Transverse colon (tissue), 4 donors: ENCODE data around the gene OR3A3. TPM values are rescaled to one million over a fixed set of nuclear protein-coding genes. Genes with fewer than 3 reads are reported as not detected.
"Not testable (repeated sequence)": the region's sequence is repeated elsewhere in the genome, so short reads cannot be mapped to it uniquely, and the experiment has no call there.

Source experiments
- DNase-seq: peaks from one replicate; pipeline ENCODE4 v3.0.0-alpha.2; 2019
- H3K27ac ChIP-seq, 4 donors: fragments of 200-600 bp; sonication (generic); 2 replicates each; pipeline ENCODE4 v1.5.1; 2016 to 2018; ENCODE audit warnings: inconsistent platforms in 4 of 4
- H3K27me3 ChIP-seq: fragments of 200-600 bp; sonication (generic); 2 replicates; pipeline ENCODE4 v1.5.1; 2017; ENCODE audit warnings: inconsistent platforms
- H3K36me3 ChIP-seq, 4 donors: fragments of 200-600 bp; sonication (generic); 2 replicates each; pipeline ENCODE4 v1.5.1; 2017 to 2019; ENCODE audit warnings: inconsistent platforms in 4 of 4
- H3K4me1 ChIP-seq, 4 donors: fragments of 200-600 bp; sonication (generic); 2 replicates each; pipeline ENCODE4 v1.5.1; 2017 to 2020; ENCODE audit warnings: inconsistent platforms in 4 of 4
- H3K4me3 ChIP-seq, 4 donors: fragments of 200-600 bp; sonication (generic); 1 replicate in 1 of 4; 2 replicates in 3 of 4; pipeline versions ENCODE4 v1.5.1 to v1.6.1; 2017 to 2019; ENCODE audit warnings: inconsistent platforms in 4 of 4
- H3K9me3 ChIP-seq, 2 donors: fragments of 200-600 bp; sonication (generic); 2 replicates each; pipeline ENCODE4 v1.5.1; 2017 to 2019; ENCODE audit warnings: inconsistent platforms in 2 of 2
- CTCF ChIP-seq, 5 experiments: fragments of 200-600 bp in 3 of 5; fragments of 450-650 bp in 2 of 5; sonication (generic) in 3 of 5; IDR thresholded peaks; 1 replicate in 2 of 5; 2 replicates in 3 of 5; pipeline ENCODE4 v1.5.1; 2016 to 2017; ENCODE audit warnings: antibody characterized with exemption in 5 of 5, inconsistent platforms in 3 of 5, mild to moderate bottlenecking in 2 of 5, moderate library complexity in 1 of 5
- EP300 ChIP-seq: sonication (generic); formaldehyde crosslinking; IDR thresholded peaks from one replicate; pipeline ENCODE4 v1.6.1; 2017; ENCODE audit warnings: antibody characterized with exemption, low read depth
- POLR2A ChIP-seq: fragments of 450-650 bp; IDR thresholded peaks from one replicate; pipeline ENCODE4 v1.6.1; 2016; ENCODE audit warnings: antibody characterized with exemption, mild to moderate bottlenecking, moderate library complexity
- POLR2AphosphoS5 ChIP-seq, 3 donors: sonication (generic); formaldehyde crosslinking; IDR thresholded peaks; one replicate each; pipeline ENCODE4 v1.6.1; 2016; ENCODE audit warnings: antibody characterized with exemption in 3 of 3
- WGBS, 2 donors: methylation state at CpG; one replicate each; pipeline ENCODE4 v1.1.5; 2018; ENCODE audit warnings: low coverage in 1 of 2; 5-methylcytosine and 5-hydroxymethylcytosine counted together
- in situ Hi-C, 4 donors: fragments of 200-750 bp; cut with MboI; loops; one replicate each; pipeline versions ENCODE4 v1.15.0 to v1.15.1; 2017; ENCODE audit warnings: low sequenced_read_pairs in 3 of 4, low pct_ligation_motif_present in 1 of 4, low pct_unique_long_range_greater_than_20kb in 1 of 4
- intact Hi-C: fragments of 100-400 bp; cut with DNase I; formaldehyde crosslinking; loops from one replicate; pipeline ENCODE4 v1.15.1; 2023; ENCODE audit warnings: low total_unique reads
- total RNA-seq, 4 donors: library from RNA; depleted of rRNA; stranded (reverse); fragments of >200 nt; gene quantifications; one replicate each; pipeline ENCODE4 v1.1.0, GENCODE V29; 2016

The OR3A3 gene
- total RNA-seq, 4 donors from 2014 or later: not detected

- no peak overlapping the region for H3K4me3 ChIP-seq
- H3K36me3 ChIP-seq: no peaks in the 10 kb centered on the region
- no peaks in the 10 kb centered on the region for H3K4me1 ChIP-seq
- intact Hi-C loops: no loop called here
- WGBS, 2 donors: 76 to 78% methylated on average over 3 to 5 of the region's 5 CpGs
- no peak overlapping the region for H3K27ac ChIP-seq
- H3K9me3 ChIP-seq: no peaks in the 10 kb centered on the region
- DNase-seq: no peak
- TF ChIP-seq POLR2A (no peak), CTCF (IDR thresholded peaks at IDR 0.05) (no peak), EP300 (no peak), POLR2AphosphoS5 (IDR thresholded peaks at IDR 0.05) (no peak)
- no peaks in the 10 kb centered on the region for H3K27me3 ChIP-seq
- in situ Hi-C loops: no loop called here
These were observed 4.4 kb downstream of the OR3A3 start for GRCh38 chr17:3415610-3416009.

GRCh38 chr17:3418222-3418621 is 7.1 kb downstream of the OR3A3 start:
- no peaks in the 10 kb centered on the region for H3K4me1 ChIP-seq
- no peak for TF ChIP-seq CTCF (IDR thresholded peaks at IDR 0.05)
- no peak for TF ChIP-seq POLR2AphosphoS5 (IDR thresholded peaks at IDR 0.05)
- TF ChIP-seq EP300: no peak
- no peak for TF ChIP-seq POLR2A
- no peak overlapping the region for H3K4me3 ChIP-seq
- WGBS, 2 donors: 46 to 66% methylated on average over 2 of the region's 2 CpGs
- no peak overlapping the region for H3K27ac ChIP-seq
- no peaks in the 10 kb centered on the region for H3K9me3 ChIP-seq
- no peaks in the 10 kb centered on the region for H3K36me3 ChIP-seq
- in situ Hi-C loops (no loop called here), intact Hi-C loops (no loop called here)
- H3K27me3 ChIP-seq: no peaks in the 10 kb centered on the region
- DNase-seq: no peak

GRCh38 chr17:3433215-3433614 is 22.0 kb downstream of the OR3A3 start:
- WGBS, 2 donors: 50% methylated on average over 7 of the region's 7 CpGs; no CpG with 5 or more reads in 1 of the 2 donors
- H3K36me3 ChIP-seq, H3K27me3 ChIP-seq, H3K9me3 ChIP-seq, intact Hi-C loops, H3K27ac ChIP-seq, DNase-seq, in situ Hi-C loops, H3K4me3 ChIP-seq, H3K4me1 ChIP-seq: not testable (repeated sequence)

- Histone ChIP-seq H3K4me3 (no peak within 1 kb of the TSS), H3K36me3 (no peaks in the 10 kb centered on the region), H3K9me3 (no peaks in the 10 kb centered on the region), H3K4me1 (no peaks in the 10 kb centered on the region), H3K27me3 (peaks cover 8% of the 10 kb centered on the region), H3K27ac (no peak within 1 kb of the TSS)
- 67 to 72% methylated on average over 3 of the region's 3 CpGs for WGBS, 2 donors
- DNase-seq: no peak
- in situ Hi-C loops: no loop called here
- intact Hi-C loops: no loop called here
- TF ChIP-seq EP300: no peak
- TF ChIP-seq CTCF (IDR thresholded peaks at IDR 0.05): no peak
- TF ChIP-seq POLR2A: no peak
These were observed 22.6 kb downstream of the OR3A3 start, which contains the start of gene OR1E2 for GRCh38 chr17:3433741-3434140. Gene OR1E2, minus strand, starts transcription at chr17:3433841. Its CDS starts 0 bp downstream, at chr17:3433841.

GRCh38 chr17:3438368-3438767 is 27.2 kb downstream of the OR3A3 start:
- WGBS, 2 donors: 64 to 71% methylated on average over 1 of the region's 1 CpG
- Histone ChIP-seq H3K4me1 (no peaks in the 10 kb centered on the region), H3K27ac (no peak overlapping the region), H3K4me3 (no peak overlapping the region), H3K9me3 (no peaks in the 10 kb centered on the region), H3K36me3 (no peaks in the 10 kb centered on the region), H3K27me3 (peaks cover 8% of the 10 kb centered on the region)
- intact Hi-C loops: no loop called here
- in situ Hi-C loops: no loop called here
- DNase-seq: no peak
- TF ChIP-seq POLR2A (no peak), POLR2AphosphoS5 (IDR thresholded peaks at IDR 0.05) (no peak), CTCF (IDR thresholded peaks at IDR 0.05) (no peak), EP300 (no peak)
